K562 (cell line): Measurements from ENCODE around the gene TPRG1L. TPM values are rescaled to one million over a fixed set of nuclear protein-coding genes. Genes with fewer than 3 reads are reported as not detected.
A peak's percentile ranks its signal among the peaks of the same experiment; 100 is the strongest.

Experiments used
- ARNT ChIP-seq, 2 experiments: fragments of 450-650 bp; IDR thresholded peaks; 2 replicates each; pipeline ENCODE4 v1.6.1; 2016; ENCODE audit warnings: mild to moderate bottlenecking in 1 of 2
- CBX2 ChIP-seq: fragments of 200-600 bp; sonication (generic); IDR thresholded peaks from one replicate; pipeline ENCODE4 v1.6.1; 2012; ENCODE audit warnings: mild to moderate bottlenecking, low read length, inconsistent platforms; ENCODE audit not compliant: insufficient read depth, poor library complexity, severe bottlenecking
- CBX3 ChIP-seq, 2 experiments: IDR thresholded peaks; 1 replicate in 1 of 2; 2 replicates in 1 of 2; pipeline ENCODE4 v1.6.1; 2012; ENCODE audit warnings: inconsistent platforms in 2 of 2, low read length in 2 of 2, borderline replicate concordance in 1 of 2, control low read depth in 1 of 2
- CTCF ChIP-seq, 3 experiments: IDR thresholded peaks in 2 of 3; conservative IDR thresholded peaks in 1 of 3; 2 replicates each; pipeline ENCODE4 v1.5.1; 2011 to 2012; ENCODE audit warnings: low read length in 3 of 3, mild to moderate bottlenecking in 3 of 3, control low read depth in 2 of 3, improper control_type of control experiment in 1 of 3, inconsistent platforms in 1 of 3, low read depth in 1 of 3, mixed read lengths in 1 of 3, moderate library complexity in 1 of 3; ENCODE audit not compliant: insufficient read depth in 2 of 3
- GTF3C2 ChIP-seq: IDR thresholded peaks from 3 replicates; pipeline ENCODE4 v1.6.1; 2011; ENCODE audit warnings: borderline replicate concordance, mild to moderate bottlenecking, moderate library complexity; ENCODE audit not compliant: insufficient read length; ENCODE audit errors: extremely low read depth
- HES1 ChIP-seq: fragments of 450-650 bp; IDR thresholded peaks from 2 replicates; pipeline ENCODE4 v1.6.1; 2016; ENCODE audit warnings: low read depth, mild to moderate bottlenecking, moderate library complexity
- HEY1 ChIP-seq: fragments of 250-450 bp; sonication (Bioruptor Pico); IDR thresholded peaks from 2 replicates; pipeline ENCODE4 v1.5.0; 2020; ENCODE audit warnings: mild to moderate bottlenecking, moderate library complexity, borderline replicate concordance
- POLR2B ChIP-seq: fragments of 450-650 bp; IDR thresholded peaks from 2 replicates; pipeline ENCODE4 v1.6.1; 2018; ENCODE audit warnings: low read depth; ENCODE audit not compliant: partially characterized antibody
- SIN3A ChIP-seq, 2 experiments: fragments of 150-350 bp in 1 of 2; IDR thresholded peaks; 2 replicates each; pipeline ENCODE4 v1.6.1; 2011 to 2016; ENCODE audit warnings: borderline replicate concordance in 2 of 2, low read depth in 2 of 2, low read length in 2 of 2, mild to moderate bottlenecking in 2 of 2, moderate library complexity in 2 of 2; ENCODE audit not compliant: control insufficient read depth in 1 of 2
- SP1 ChIP-seq: sonication (generic); formaldehyde crosslinking; IDR thresholded peaks from 2 replicates; pipeline ENCODE4 v1.8.1; 2022; ENCODE audit warnings: mild to moderate bottlenecking, missing genetic modification reagents
- TAF1 ChIP-seq: IDR thresholded peaks from 2 replicates; pipeline ENCODE4 v1.6.1; 2011; ENCODE audit warnings: mild to moderate bottlenecking, low read length, moderate library complexity; ENCODE audit not compliant: insufficient read depth, control insufficient read depth, severe bottlenecking; ENCODE audit errors: extremely low read depth
- ZKSCAN1 ChIP-seq: fragments of 150-350 bp; IDR thresholded peaks from 2 replicates; pipeline ENCODE4 v1.6.1; 2016; ENCODE audit warnings: low read depth, low read length
- ZNF134 ChIP-seq: fragments of 250-450 bp; sonication (Bioruptor Pico); conservative IDR thresholded peaks from 2 replicates; pipeline ENCODE4 v1.4.0; 2020
- ZNF175 ChIP-seq: fragments of 200-800 bp; sonication (Bioruptor generic); IDR thresholded peaks from 2 replicates; pipeline ENCODE4 v1.6.1; 2016; ENCODE audit warnings: low read depth, mild to moderate bottlenecking, missing genetic modification characterization, missing compliant biosample characterization
- ZNF197 ChIP-seq: fragments of 200-800 bp; sonication (Bioruptor generic); IDR thresholded peaks from 2 replicates; pipeline ENCODE4 v1.6.1; 2016; ENCODE audit warnings: low read depth, missing genetic modification characterization, missing compliant biosample characterization
- ZNF280A ChIP-seq: fragments of 450-650 bp; IDR thresholded peaks from 2 replicates; pipeline ENCODE4 v1.6.1; 2018; ENCODE audit warnings: mild to moderate bottlenecking, low read depth; ENCODE audit not compliant: partially characterized antibody
- ZNF347 ChIP-seq: fragments of 450-650 bp; formaldehyde crosslinking; IDR thresholded peaks from 2 replicates; pipeline ENCODE4 v1.4.0; 2020; ENCODE audit warnings: low read depth, mild to moderate bottlenecking, moderate library complexity
- ZNF589 ChIP-seq: fragments of 200-800 bp; sonication (Bioruptor generic); IDR thresholded peaks from 2 replicates; pipeline ENCODE4 v1.6.1; 2016; ENCODE audit warnings: low read depth, missing genetic modification characterization, missing compliant biosample characterization
- polyA plus RNA-seq, 8 experiments: library from polyadenylated mRNA; depleted of rRNA in 4 of 8; stranded (reverse) in 5 of 8; unstranded in 3 of 8; fragments of >200 nt; fragmentation: Nextera tagmentation in 2 of 8; fragmentation: Illumina TruSeq in 1 of 8; extraction: Ambion mirVana in 2 of 8; extraction: Trizol in 1 of 8; gene quantifications; 2 replicates each; pipeline versions ENCODE4 v1.2.1 to v1.2.3, GENCODE V29; 2011 to 2014; ENCODE audit warnings: inconsistent platforms in 1 of 8, missing spikeins in 1 of 8
- total RNA-seq, 7 experiments: library from RNA; depleted of rRNA in 6 of 7; stranded (reverse); fragments of >200 nt in 6 of 7; fragmentation: Illumina TruSeq in 2 of 7; extraction: Trizol in 2 of 7; gene quantifications; 2 replicates each; pipeline versions ENCODE4 v1.2.1 to v1.2.3, GENCODE V29; 2011 to 2021; ENCODE audit warnings: low replicate concordance in 1 of 7

TPRG1L gene
- total and polyA plus RNA-seq, 9 of the 15 experiments (the other 6 are each of a cell fraction or from before 2014, with no cell fraction given) = 1.6 to 11.0 (median 6.2) TPM

- TF ChIP-seq ZNF175 (CRISPR knock-in tag) (0 out of 2 replicates have a peak, but pooled peaks have one; percentile 59), ZNF280A (no peak), CBX3 (IDR thresholded peaks at IDR 0.05; ENCODE audit: borderline replicate concordance in 1 of 2, low read length in 2 of 2) (0 out of 3 replicates have a peak, but pooled peaks of 1 of the 2 experiments have one; percentile 33), HEY1 (CRISPR knock-in tag) (no peak), CBX2 (no peak), POLR2B (no peak), ZNF134 (CRISPR knock-in tag) (no peak), CTCF (IDR thresholded peaks at IDR 0.05 in 2 of 3, conservative IDR thresholded peaks at IDR 0.05 in 1 of 3; ENCODE audit: insufficient read depth in 2 of 3, low read depth in 1 of 3, low read length in 3 of 3) (peak; percentile 93 to 98 (median 98)), ZNF197 (CRISPR knock-in tag) (no peak), ZNF347 (CRISPR knock-in tag) (no peak), SIN3A (IDR thresholded peaks at IDR 0.05; ENCODE audit: borderline replicate concordance in 2 of 2, control insufficient read depth in 1 of 2, low read depth in 2 of 2, low read length in 2 of 2) (no peak), HES1 (peak; percentile 65; the same call in 1 of the 2 replicates), SP1 (CRISPR knock-in tag) (peak; percentile 49; the same call in 1 of the 2 replicates), ZNF589 (CRISPR knock-in tag) (no peak), TAF1 (no peak), ARNT (IDR thresholded peaks at IDR 0.05) (no peak), GTF3C2 (no peak), ZKSCAN1 (no peak)
Observed at GRCh38 chr1:3618881-3619671, 5.7 kb upstream of the TPRG1L start (continued).
